Cardiac fibroblast (primary cell): ENCODE results near the gene LRRFIP2.
"Not testable (repeated sequence)": the region's sequence is repeated elsewhere in the genome, so short reads cannot be mapped to it uniquely, and the experiment has no call there.

Experiments used
- DNase-seq, 2 donors: peaks; one replicate each; pipeline versions ENCODE4 v3.0.0 to v3.0.0-alpha.2; 2010; ENCODE audit warnings: low read depth in 2 of 2
- H3K4me3 ChIP-seq, 2 donors: replicated peaks in 1 of 2; 1 replicate in 1 of 2; 2 replicates in 1 of 2; pipeline ENCODE4 v1.5.1; 2011; ENCODE audit warnings: low read depth in 2 of 2, low read length in 2 of 2, mild to moderate bottlenecking in 2 of 2, moderate library complexity in 1 of 2
- TF ChIP-seq, protein P1 (sequence below): IDR thresholded peaks from one replicate; pipeline ENCODE4 v1.5.1; 2011; ENCODE audit warnings: low read depth, mild to moderate bottlenecking, low read length, inconsistent platforms

Gene LRRFIP2

GRCh38 chr3:37071921-37072320 is 102.5 kb downstream of the LRRFIP2 start:
- DNase-seq, result no peak
- TF ChIP-seq, protein P1, sequence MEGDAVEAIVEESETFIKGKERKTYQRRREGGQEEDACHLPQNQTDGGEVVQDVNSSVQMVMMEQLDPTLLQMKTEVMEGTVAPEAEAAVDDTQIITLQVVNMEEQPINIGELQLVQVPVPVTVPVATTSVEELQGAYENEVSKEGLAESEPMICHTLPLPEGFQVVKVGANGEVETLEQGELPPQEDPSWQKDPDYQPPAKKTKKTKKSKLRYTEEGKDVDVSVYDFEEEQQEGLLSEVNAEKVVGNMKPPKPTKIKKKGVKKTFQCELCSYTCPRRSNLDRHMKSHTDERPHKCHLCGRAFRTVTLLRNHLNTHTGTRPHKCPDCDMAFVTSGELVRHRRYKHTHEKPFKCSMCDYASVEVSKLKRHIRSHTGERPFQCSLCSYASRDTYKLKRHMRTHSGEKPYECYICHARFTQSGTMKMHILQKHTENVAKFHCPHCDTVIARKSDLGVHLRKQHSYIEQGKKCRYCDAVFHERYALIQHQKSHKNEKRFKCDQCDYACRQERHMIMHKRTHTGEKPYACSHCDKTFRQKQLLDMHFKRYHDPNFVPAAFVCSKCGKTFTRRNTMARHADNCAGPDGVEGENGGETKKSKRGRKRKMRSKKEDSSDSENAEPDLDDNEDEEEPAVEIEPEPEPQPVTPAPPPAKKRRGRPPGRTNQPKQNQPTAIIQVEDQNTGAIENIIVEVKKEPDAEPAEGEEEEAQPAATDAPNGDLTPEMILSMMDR, result no peak
- no peak overlapping the region for H3K4me3 ChIP-seq

- DNase-seq, result no peak
- TF ChIP-seq, protein P1, result no peak
- no peak overlapping the region for H3K4me3 ChIP-seq
Observed at GRCh38 chr3:37068031-37068430, 106.4 kb downstream of the LRRFIP2 start.

DNA sequence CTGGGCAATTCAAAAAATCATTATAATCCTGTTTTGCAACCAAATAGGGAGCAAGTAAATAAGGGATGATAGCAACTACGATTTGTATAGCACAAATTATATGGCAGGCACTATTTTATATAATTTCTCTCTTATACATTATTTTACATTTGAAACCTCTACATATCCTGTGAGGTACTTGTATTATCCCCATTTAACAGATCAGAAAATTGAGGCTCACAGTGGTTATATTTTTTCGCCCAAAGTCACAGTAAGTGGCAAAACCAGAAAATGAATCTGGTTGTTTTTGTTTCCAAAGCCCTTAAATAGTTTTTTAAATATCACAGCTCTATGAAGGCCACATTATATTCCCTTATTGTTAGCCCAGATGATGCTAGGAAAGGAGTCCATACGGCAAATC is 106.8 kb downstream of the LRRFIP2 start:
- DNase-seq, result no peak
- TF ChIP-seq, protein P1, result no peak
- H3K4me3 ChIP-seq, result no peak overlapping the region

DNA sequence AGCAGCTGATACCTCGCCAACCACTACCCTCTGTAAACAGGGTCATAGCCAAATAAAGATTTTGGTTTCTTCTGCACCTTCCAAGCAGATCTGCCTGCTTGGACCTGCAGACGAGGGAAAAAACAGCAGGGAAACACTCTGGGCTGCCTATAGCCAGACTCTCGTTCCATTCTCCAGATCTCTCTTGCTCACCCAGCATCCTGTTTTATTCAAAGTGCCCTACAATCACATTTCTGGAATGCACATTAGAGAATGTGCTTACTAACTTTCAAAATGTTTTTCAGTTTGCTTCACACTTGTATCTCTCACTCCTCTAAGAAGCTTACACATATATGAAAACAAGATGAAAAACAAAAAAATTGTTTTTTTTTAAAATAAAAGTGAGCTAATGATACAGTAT is 109.6 kb downstream of the LRRFIP2 start:
- no peak overlapping the region for H3K4me3 ChIP-seq
- DNase-seq, result peak in 1 of 2 donors; percentile 17
- TF ChIP-seq, protein P1, result no peak

- TF ChIP-seq, protein P1, result no peak
- no peak overlapping the region for H3K4me3 ChIP-seq
Observed at GRCh38 chr3:37058117-37058516, 116.3 kb downstream of the LRRFIP2 start.

DNA sequence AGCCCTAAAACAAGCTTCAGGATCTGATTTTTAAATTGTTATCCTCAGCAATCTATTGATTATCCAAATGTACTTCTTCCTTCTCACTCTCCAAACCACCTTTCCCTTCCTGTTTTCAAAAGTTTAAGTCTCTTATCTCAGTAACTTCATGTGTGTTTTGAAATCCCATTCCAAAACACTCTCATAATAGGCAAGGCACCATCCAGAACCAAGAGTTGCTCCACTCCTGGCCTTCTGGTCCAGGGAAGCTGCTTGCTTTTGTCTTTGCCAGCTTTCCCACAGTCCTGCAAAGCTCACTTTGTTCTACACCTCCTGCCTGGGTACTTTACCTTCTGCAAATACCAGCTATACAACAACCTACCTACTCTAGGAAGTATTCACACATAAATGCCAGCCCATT is 117.6 kb downstream of the LRRFIP2 start:
- DNase-seq, result peak in 1 of 2 donors; percentile 29

More at GRCh38 chr3:37058117-37058516, 116.3 kb downstream of the LRRFIP2 start:
- DNase-seq, result no peak

GRCh38 chr3:37055077-37055476 is 119.3 kb downstream of the LRRFIP2 start:
- not testable (repeated sequence) for H3K4me3 ChIP-seq
- DNase-seq, result peak in 1 of 2 donors; percentile 21

More for the DNA sequence above, 117.6 kb downstream of the LRRFIP2 start:
- TF ChIP-seq, protein P1, result no peak
- no peak overlapping the region for H3K4me3 ChIP-seq
